CD4-positive, alpha-beta T cell (primary cell): ENCODE measurements around the gene INVS. TPM values are rescaled to one million over a fixed set of nuclear protein-coding genes. Genes with fewer than 3 reads are reported as not detected.

ENCODE experiments used
- ATAC-seq: fragments of 200-7000 bp; cut with Tn5 transposase; one replicate; pipeline ENCODE4 v1.10.0; 2022; ENCODE audit warnings: mild to moderate bottlenecking; ENCODE audit not compliant: poor library complexity
- CTCF ChIA-PET: fragments of 350-600 bp; sonication (Branson Sonifier 250); formaldehyde crosslinking; loops from one replicate; lab custom pipeline; 2021; ENCODE audit warnings: antibody characterized with exemption, inconsistent platforms; lab: Charles Lee
- POLR2A ChIA-PET: fragments of 350-600 bp; sonication (Branson Sonifier 250); formaldehyde crosslinking; loops from one replicate; lab custom pipeline; 2021; ENCODE audit warnings: antibody characterized with exemption, inconsistent platforms; lab: Charles Lee
- DNase-seq, 14 experiments: peaks; one replicate each; pipeline ENCODE4 v3.0.0-alpha.2; 2013 to 2020; ENCODE audit warnings: mixed read lengths in 2 of 14
- H3K27ac ChIP-seq, 2 donors: one replicate each; pipeline versions ENCODE4 v1.5.1 to v1.7.0; 2013; ENCODE audit warnings: low read length in 2 of 2, low read depth in 1 of 2, mild to moderate bottlenecking in 1 of 2
- H3K27me3 ChIP-seq, 2 experiments: 1 replicate in 1 of 2; 2 replicates in 1 of 2; pipeline versions ENCODE4 v1.6.1 to v1.7.0; 2013; ENCODE audit warnings: low read length in 2 of 2, control low read depth in 1 of 2, mild to moderate bottlenecking in 1 of 2, moderate library complexity in 1 of 2; ENCODE audit not compliant: insufficient read depth in 2 of 2, control insufficient read depth in 1 of 2
- H3K36me3 ChIP-seq: one replicate; pipeline ENCODE4 v1.6.1; 2013; ENCODE audit warnings: low read length, control low read depth; ENCODE audit not compliant: insufficient read depth
- H3K4me1 ChIP-seq: one replicate; pipeline ENCODE4 v1.6.1; 2013; ENCODE audit warnings: low read length, control low read depth; ENCODE audit not compliant: insufficient read depth
- H3K4me3 ChIP-seq: one replicate; pipeline ENCODE4 v1.5.1; 2013; ENCODE audit warnings: mild to moderate bottlenecking, low read length, moderate library complexity
- H3K9me3 ChIP-seq, 2 experiments: 1 replicate in 1 of 2; 2 replicates in 1 of 2; pipeline versions ENCODE4 v1.6.1 to v1.7.0; 2013; ENCODE audit warnings: low read length in 2 of 2, mild to moderate bottlenecking in 2 of 2, control low read depth in 1 of 2, moderate library complexity in 1 of 2; ENCODE audit not compliant: control insufficient read depth in 1 of 2, insufficient read depth in 1 of 2
- H3K27ac Mint-ChIP-seq: one replicate; pipeline ENCODE4 v1.8.0; 2020; ENCODE audit warnings: mixed read lengths
- H3K27me3 Mint-ChIP-seq: one replicate; pipeline ENCODE4 v1.8.0; 2021; ENCODE audit warnings: mixed read lengths
- H3K36me3 Mint-ChIP-seq: one replicate; pipeline ENCODE4 v1.8.0; 2021; ENCODE audit warnings: low read depth, mixed read lengths
- H3K4me1 Mint-ChIP-seq: one replicate; pipeline ENCODE4 v1.8.0; 2021; ENCODE audit warnings: low read depth, mixed read lengths
- H3K4me3 Mint-ChIP-seq: one replicate; pipeline ENCODE4 v1.8.0; 2020; ENCODE audit warnings: mild to moderate bottlenecking, mixed read lengths
- H3K9me3 Mint-ChIP-seq: one replicate; pipeline ENCODE4 v1.8.0; 2020; ENCODE audit warnings: mixed read lengths
- CTCF ChIP-seq: fragments of 200-600 bp; IDR thresholded peaks from one replicate; pipeline ENCODE4 v1.8.0; 2022; ENCODE audit warnings: antibody characterized with exemption, mild to moderate bottlenecking
- intact Hi-C, 2 experiments: fragments of 100-400 bp; cut with DNase I in 1 of 2; cut with micrococcal nuclease in 1 of 2; formaldehyde crosslinking; loops; one replicate each; pipeline versions ENCODE4 v1.15.1 to v1.9.0; 2023 to 2025; cut with DNase I, micrococcal nuclease
- total RNA-seq, 174 experiments: library from RNA in 2 of 174; stranded (reverse) in 2 of 174; gene quantifications; one replicate each; pipeline ENCODE4 v1.2.3 and lab custom pipeline; 2021 to 2026

Gene INVS
- total RNA-seq, 2 experiments from 2014 or later: 13.6 to 14.3 TPM

DNA sequence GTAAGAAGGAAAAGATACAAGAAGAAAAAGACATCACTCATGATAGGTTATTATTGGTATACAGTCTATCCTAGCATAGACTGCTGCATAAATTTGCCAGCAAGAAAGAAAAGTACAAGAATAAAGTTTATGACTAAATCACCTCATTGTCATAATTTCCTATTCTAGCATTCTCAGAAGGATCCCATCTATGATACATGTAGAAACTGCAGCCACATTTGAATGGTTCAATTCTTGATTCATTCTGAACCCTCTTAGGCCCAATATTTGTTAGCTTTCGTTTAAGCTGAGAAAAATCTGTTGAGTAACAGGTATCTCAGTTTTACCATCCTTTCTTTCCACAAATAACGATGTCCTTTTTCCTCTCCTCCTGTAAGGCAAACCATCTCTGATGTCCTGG, 21.2 kb downstream of the INVS start:
- CTCF ChIA-PET: no interaction called here
- no peak for TF ChIP-seq CTCF
- no peak overlapping the region for H3K4me3 ChIP-seq
- DNase-seq (no peak), ATAC-seq (no peak)
- intact Hi-C loops: no loop called here
- Mint-ChIP-seq H3K4me3 (no peak overlapping the region), H3K36me3 (peaks cover 51% of the 10 kb centered on the region), H3K27me3 (no peaks in the 10 kb centered on the region), H3K4me1 (peaks cover 11% of the 10 kb centered on the region), H3K9me3 (no peaks in the 10 kb centered on the region), H3K27ac (no peak overlapping the region)
- POLR2A ChIA-PET: no interaction called here
- H3K9me3 ChIP-seq: no peaks in the 10 kb centered on the region
- peaks cover 8% of the 10 kb centered on the region for H3K36me3 ChIP-seq
- H3K27me3 ChIP-seq: no peaks in the 10 kb centered on the region
- no peak overlapping the region for H3K27ac ChIP-seq
- no peaks in the 10 kb centered on the region for H3K4me1 ChIP-seq

DNA sequence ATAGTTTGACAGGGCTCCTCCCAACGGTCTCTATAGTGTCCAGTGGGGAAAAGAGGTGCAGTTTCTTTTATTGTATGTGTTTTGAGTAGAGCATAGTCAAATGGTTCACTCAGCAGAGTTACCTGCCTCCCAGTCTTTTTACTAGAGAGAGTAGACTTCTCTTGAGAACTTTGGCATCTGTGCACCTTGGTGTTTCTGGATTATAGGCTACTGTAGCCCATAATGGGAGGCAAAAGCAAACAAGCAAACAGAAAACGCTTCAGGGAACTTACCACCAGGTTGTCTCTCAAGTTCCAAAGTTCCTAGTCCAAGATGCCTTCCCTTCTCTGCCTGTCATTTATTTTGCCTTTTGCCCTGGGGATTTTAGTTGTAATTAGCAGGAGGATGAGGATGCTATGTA, 26.2 kb downstream of the INVS start:
- no peak overlapping the region for H3K4me3 ChIP-seq
- H3K4me1 Mint-ChIP-seq: peaks cover 9% of the 10 kb centered on the region
- H3K36me3 Mint-ChIP-seq: peaks cover 66% of the 10 kb centered on the region
- DNase-seq (no peak), ATAC-seq (no peak)
- H3K36me3 ChIP-seq: peaks cover 15% of the 10 kb centered on the region
- H3K9me3 ChIP-seq: no peaks in the 10 kb centered on the region
- H3K27ac Mint-ChIP-seq: no peak overlapping the region
- intact Hi-C loops: no loop called here
- H3K9me3 Mint-ChIP-seq: no peaks in the 10 kb centered on the region
- H3K4me3 Mint-ChIP-seq: no peak overlapping the region
- no peaks in the 10 kb centered on the region for H3K27me3 Mint-ChIP-seq
- H3K4me1 ChIP-seq: no peaks in the 10 kb centered on the region
- TF ChIP-seq CTCF: no peak
- ChIA-PET CTCF (no interaction called here), POLR2A (no interaction called here)
- no peak overlapping the region for H3K27ac ChIP-seq
- H3K27me3 ChIP-seq: no peaks in the 10 kb centered on the region

DNA sequence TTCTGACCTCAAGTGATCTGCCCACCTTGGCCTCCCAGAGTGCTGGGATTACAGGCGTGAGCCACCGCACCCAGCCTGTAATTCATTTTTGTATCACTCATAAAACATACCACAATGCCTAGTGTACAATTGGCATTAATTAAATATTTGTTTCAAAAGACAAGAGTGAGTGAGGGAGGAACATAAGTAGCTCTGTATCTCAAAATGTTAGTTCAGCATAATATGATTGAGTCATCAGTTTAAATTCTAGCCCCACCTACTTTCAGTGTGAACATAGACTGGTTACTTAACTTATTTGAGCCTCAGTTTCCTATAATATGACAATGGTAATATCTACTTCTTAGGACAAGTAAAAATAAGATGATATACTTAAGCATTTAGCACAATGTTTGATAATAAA, 26.9 kb downstream of the INVS start:
- ChIA-PET POLR2A (no interaction called here), CTCF (no interaction called here)
- intact Hi-C loops: no loop called here
- ATAC-seq (no peak), DNase-seq (no peak)
- H3K36me3 ChIP-seq: peaks cover 15% of the 10 kb centered on the region
- H3K27ac ChIP-seq: no peak overlapping the region
- Mint-ChIP-seq H3K27me3 (no peaks in the 10 kb centered on the region), H3K36me3 (peaks cover 66% of the 10 kb centered on the region), H3K4me3 (no peak overlapping the region), H3K27ac (no peak overlapping the region), H3K4me1 (peaks cover 3% of the 10 kb centered on the region), H3K9me3 (no peaks in the 10 kb centered on the region)
- no peaks in the 10 kb centered on the region for H3K9me3 ChIP-seq
- no peaks in the 10 kb centered on the region for H3K27me3 ChIP-seq
- H3K4me3 ChIP-seq: no peak overlapping the region
- H3K4me1 ChIP-seq: no peaks in the 10 kb centered on the region
- TF ChIP-seq CTCF: no peak
